Panc1 (cell line): ENCODE results near the gene KPNA2. TPM values are rescaled to one million over a fixed set of nuclear protein-coding genes. Genes with fewer than 3 reads are reported as not detected.

Experiments used
- ATAC-seq: fragments of 200-7000 bp; cut with Tn5 transposase; 2 replicates; pipeline ENCODE4 v1.9.1; 2020; ENCODE audit warnings: mild to moderate bottlenecking, moderate library complexity
- BruUV-seq: library from RNA; stranded (reverse); fragments of 400-500 nt; replicated peaks from 2 replicates; lab custom pipeline; 2021; lab: Mats Ljungman, UMichigan
- CTCF ChIA-PET: fragments of 300-600 bp; sonication (Branson Sonifier 250); formaldehyde crosslinking; loops from one replicate; lab custom pipeline; 2022; ENCODE audit warnings: antibody characterized with exemption; lab: Charles Lee
- POLR2A ChIA-PET: fragments of 300-600 bp; sonication (Branson Sonifier 250); formaldehyde crosslinking; loops from one replicate; lab custom pipeline; 2022; ENCODE audit warnings: antibody characterized with exemption; lab: Charles Lee
- DNase-seq: peaks from one replicate; pipeline ENCODE4 v3.0.0-alpha.2; 2010; ENCODE audit warnings: low read depth, low spot score
- H3K27ac ChIP-seq: 2 replicates; pipeline ENCODE4 v1.5.1; 2011; ENCODE audit warnings: mild to moderate bottlenecking, low read length, inconsistent platforms
- H3K27me3 ChIP-seq: fragments of 200-500 bp; sonication (Bioruptor generic); 2 replicates; pipeline ENCODE4 v1.6.0; 2014; ENCODE audit warnings: low read length, inconsistent platforms; ENCODE audit not compliant: control insufficient read depth, insufficient read depth
- H3K36me3 ChIP-seq: fragments of 200-500 bp; sonication (Bioruptor generic); 2 replicates; pipeline ENCODE4 v1.5.1; 2014; ENCODE audit warnings: inconsistent platforms, mild to moderate bottlenecking, low read length, moderate library complexity; ENCODE audit not compliant: control insufficient read depth, insufficient read depth
- H3K4me1 ChIP-seq: 2 replicates; pipeline ENCODE4 v1.5.1; 2011; ENCODE audit warnings: inconsistent platforms, mild to moderate bottlenecking, low read length, moderate library complexity; ENCODE audit not compliant: control insufficient read depth, insufficient read depth
- H3K4me3 ChIP-seq, 2 experiments: 2 replicates each; pipeline ENCODE4 v1.5.1; 2011 to 2012; ENCODE audit warnings: low read depth in 2 of 2, low read length in 2 of 2, mild to moderate bottlenecking in 2 of 2, inconsistent platforms in 1 of 2, moderate library complexity in 1 of 2
- H3K9me3 ChIP-seq: fragments of 200-500 bp; sonication (Bioruptor generic); 2 replicates; pipeline ENCODE4 v1.5.1; 2014; ENCODE audit warnings: low read depth, mild to moderate bottlenecking, inconsistent platforms, low read length, moderate library complexity; ENCODE audit not compliant: control insufficient read depth, insufficient read depth
- POLR2AphosphoS5 ChIP-seq: IDR thresholded peaks from 2 replicates; pipeline ENCODE4 v1.6.1; 2012; ENCODE audit warnings: mild to moderate bottlenecking, low read depth, low read length, moderate library complexity
- SIN3A ChIP-seq: IDR thresholded peaks from 2 replicates; pipeline ENCODE4 v1.6.1; 2012; ENCODE audit warnings: low read depth, mild to moderate bottlenecking, low read length, moderate library complexity, borderline replicate concordance; ENCODE audit not compliant: insufficient read depth
- TCF7L2 ChIP-seq: IDR thresholded peaks from 2 replicates; pipeline ENCODE4 v1.6.1; 2011; ENCODE audit warnings: mild to moderate bottlenecking, low read depth, low read length, inconsistent platforms
- in situ Hi-C: cut with HindIII; loops from 2 replicates; pipeline ENCODE4 v1.10.0; 2016; ENCODE audit warnings: low sequenced_read_pairs, low pct_unique_long_range_greater_than_20kb
- intact Hi-C: fragments of 100-400 bp; cut with micrococcal nuclease; formaldehyde crosslinking; loops from one replicate; pipeline ENCODE4 v1.10.0; 2022; ENCODE audit not compliant: unreplicated experiment
- total RNA-seq: library from RNA; stranded (reverse); gene quantifications from one replicate; pipeline ENCODE4 v1.2.1, GENCODE V29; 2021; ENCODE audit not compliant: unreplicated experiment
- TF ChIP-seq, protein P1 (sequence below), 2 experiments: IDR thresholded peaks; 2 replicates each; pipeline ENCODE4 v1.6.1; 2011 to 2012; ENCODE audit warnings: low read depth in 2 of 2, control low read depth in 1 of 2, low read length in 1 of 2, mild to moderate bottlenecking in 1 of 2, moderate library complexity in 1 of 2; ENCODE audit not compliant: insufficient read depth in 1 of 2
- TF ChIP-seq, protein P2 (sequence below): fragments of 450-650 bp; IDR thresholded peaks from 2 replicates; pipeline ENCODE4 v1.5.1; 2017; ENCODE audit warnings: mild to moderate bottlenecking

Gene KPNA2
- total RNA-seq, 1 experiment from 2014 or later: 177 TPM

DNA sequence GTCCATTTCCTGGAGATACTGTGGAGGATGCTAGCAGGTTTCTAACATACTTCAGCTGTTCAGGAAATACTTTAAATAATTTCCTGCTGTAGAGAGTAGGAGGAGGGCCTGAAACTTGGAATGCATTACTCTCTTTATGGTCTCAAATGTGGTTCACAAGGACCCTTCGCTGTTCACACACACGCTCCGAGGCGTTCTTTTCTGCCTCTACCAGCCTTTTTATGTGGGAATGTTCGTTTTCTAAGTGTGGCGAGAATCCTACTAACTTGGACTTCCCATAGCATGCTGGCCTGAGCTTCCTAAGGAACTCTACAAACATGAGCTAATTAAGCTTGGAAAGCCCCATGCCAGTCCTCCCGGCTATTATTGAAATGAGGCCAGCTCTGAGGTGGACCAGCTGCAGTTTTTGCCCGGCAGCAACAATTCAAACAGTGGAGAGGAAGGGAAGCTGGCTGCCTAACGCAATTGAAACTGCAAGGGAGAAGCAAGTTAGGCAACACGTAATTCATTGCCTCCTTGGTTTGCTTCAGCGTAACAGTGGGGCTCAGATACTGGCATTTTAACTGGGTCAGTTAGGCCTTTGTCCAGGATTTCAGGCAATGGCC, 18.9 kb downstream of the KPNA2 start:
- no peaks in the 10 kb centered on the region for H3K36me3 ChIP-seq
- H3K27me3 ChIP-seq: no peaks in the 10 kb centered on the region
- no peak overlapping the region for H3K27ac ChIP-seq
- ChIA-PET CTCF (no interaction called here), POLR2A (no interaction called here)
- in situ Hi-C loops (no loop called here), intact Hi-C loops (loop anchor here (10.0 kb wide), 1 partner anchor 410 kb away; no protein-coding TSS in a partner anchor)
- H3K9me3 ChIP-seq: no peaks in the 10 kb centered on the region
- DNase-seq (no peak), ATAC-seq (peak; percentile 69; the same call in 1 of the 2 replicates)
- BruUV-seq: no TSS peak
- no peak overlapping the region for H3K4me3 ChIP-seq
- H3K4me1 ChIP-seq: no peaks in the 10 kb centered on the region
- TF ChIP-seq TCF7L2 (no peak), SIN3A (no peak), POLR2AphosphoS5 (no peak)
- TF ChIP-seq, protein P1, sequence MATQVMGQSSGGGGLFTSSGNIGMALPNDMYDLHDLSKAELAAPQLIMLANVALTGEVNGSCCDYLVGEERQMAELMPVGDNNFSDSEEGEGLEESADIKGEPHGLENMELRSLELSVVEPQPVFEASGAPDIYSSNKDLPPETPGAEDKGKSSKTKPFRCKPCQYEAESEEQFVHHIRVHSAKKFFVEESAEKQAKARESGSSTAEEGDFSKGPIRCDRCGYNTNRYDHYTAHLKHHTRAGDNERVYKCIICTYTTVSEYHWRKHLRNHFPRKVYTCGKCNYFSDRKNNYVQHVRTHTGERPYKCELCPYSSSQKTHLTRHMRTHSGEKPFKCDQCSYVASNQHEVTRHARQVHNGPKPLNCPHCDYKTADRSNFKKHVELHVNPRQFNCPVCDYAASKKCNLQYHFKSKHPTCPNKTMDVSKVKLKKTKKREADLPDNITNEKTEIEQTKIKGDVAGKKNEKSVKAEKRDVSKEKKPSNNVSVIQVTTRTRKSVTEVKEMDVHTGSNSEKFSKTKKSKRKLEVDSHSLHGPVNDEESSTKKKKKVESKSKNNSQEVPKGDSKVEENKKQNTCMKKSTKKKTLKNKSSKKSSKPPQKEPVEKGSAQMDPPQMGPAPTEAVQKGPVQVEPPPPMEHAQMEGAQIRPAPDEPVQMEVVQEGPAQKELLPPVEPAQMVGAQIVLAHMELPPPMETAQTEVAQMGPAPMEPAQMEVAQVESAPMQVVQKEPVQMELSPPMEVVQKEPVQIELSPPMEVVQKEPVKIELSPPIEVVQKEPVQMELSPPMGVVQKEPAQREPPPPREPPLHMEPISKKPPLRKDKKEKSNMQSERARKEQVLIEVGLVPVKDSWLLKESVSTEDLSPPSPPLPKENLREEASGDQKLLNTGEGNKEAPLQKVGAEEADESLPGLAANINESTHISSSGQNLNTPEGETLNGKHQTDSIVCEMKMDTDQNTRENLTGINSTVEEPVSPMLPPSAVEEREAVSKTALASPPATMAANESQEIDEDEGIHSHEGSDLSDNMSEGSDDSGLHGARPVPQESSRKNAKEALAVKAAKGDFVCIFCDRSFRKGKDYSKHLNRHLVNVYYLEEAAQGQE (IDR thresholded peaks at IDR 0.05; ENCODE audit: insufficient read depth in 1 of 2, low read depth in 2 of 2, low read length in 1 of 2): no peak
- TF ChIP-seq, protein P2, sequence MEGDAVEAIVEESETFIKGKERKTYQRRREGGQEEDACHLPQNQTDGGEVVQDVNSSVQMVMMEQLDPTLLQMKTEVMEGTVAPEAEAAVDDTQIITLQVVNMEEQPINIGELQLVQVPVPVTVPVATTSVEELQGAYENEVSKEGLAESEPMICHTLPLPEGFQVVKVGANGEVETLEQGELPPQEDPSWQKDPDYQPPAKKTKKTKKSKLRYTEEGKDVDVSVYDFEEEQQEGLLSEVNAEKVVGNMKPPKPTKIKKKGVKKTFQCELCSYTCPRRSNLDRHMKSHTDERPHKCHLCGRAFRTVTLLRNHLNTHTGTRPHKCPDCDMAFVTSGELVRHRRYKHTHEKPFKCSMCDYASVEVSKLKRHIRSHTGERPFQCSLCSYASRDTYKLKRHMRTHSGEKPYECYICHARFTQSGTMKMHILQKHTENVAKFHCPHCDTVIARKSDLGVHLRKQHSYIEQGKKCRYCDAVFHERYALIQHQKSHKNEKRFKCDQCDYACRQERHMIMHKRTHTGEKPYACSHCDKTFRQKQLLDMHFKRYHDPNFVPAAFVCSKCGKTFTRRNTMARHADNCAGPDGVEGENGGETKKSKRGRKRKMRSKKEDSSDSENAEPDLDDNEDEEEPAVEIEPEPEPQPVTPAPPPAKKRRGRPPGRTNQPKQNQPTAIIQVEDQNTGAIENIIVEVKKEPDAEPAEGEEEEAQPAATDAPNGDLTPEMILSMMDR: no peak

DNA sequence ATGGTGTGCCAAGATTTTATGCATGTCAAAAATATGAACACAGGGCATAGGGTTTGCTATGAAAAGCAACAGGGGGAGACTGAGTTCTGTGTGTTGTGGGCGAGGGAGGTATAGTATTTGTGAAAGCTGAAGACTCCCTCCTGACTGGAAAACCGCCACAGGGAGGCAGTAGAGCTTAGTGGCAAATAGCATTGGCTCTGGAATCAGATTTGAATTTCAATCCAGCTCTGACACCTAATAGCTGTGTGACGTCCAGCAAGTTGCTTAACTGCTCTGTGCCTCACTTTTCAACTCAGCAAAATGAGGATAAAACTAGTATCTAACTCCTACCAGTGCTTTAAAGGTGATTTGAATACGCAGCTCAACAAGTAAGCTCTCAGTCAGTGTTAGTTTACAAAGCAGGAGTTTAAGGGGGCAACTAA, 22.0 kb downstream of the KPNA2 start:
- H3K4me1 ChIP-seq: no peaks in the 10 kb centered on the region
- H3K9me3 ChIP-seq: no peaks in the 10 kb centered on the region
- H3K36me3 ChIP-seq: no peaks in the 10 kb centered on the region
- ChIA-PET POLR2A (no interaction called here), CTCF (interaction anchor here (0.7 kb wide), 1 partner anchor 177 kb away, joined by 4 read pairs; no protein-coding TSS in a partner anchor)
- DNase-seq: no peak
- TF ChIP-seq, protein P1 (IDR thresholded peaks at IDR 0.05; ENCODE audit: insufficient read depth in 1 of 2, low read depth in 2 of 2, low read length in 1 of 2): no peak
- TF ChIP-seq TCF7L2: no peak
- TF ChIP-seq, protein P2: peak; percentile 72
- no peak for TF ChIP-seq SIN3A
- TF ChIP-seq POLR2AphosphoS5: no peak
- ATAC-seq: peak; percentile 71
- no peak overlapping the region for H3K27ac ChIP-seq
- no TSS peak for BruUV-seq
- no peaks in the 10 kb centered on the region for H3K27me3 ChIP-seq
- intact Hi-C loops (loop anchor here (10.0 kb wide), 1 partner anchor 407 kb away; no protein-coding TSS in a partner anchor), in situ Hi-C loops (no loop called here)
- H3K4me3 ChIP-seq: no peak overlapping the region
